HK-2 (cell line): ENCODE measurements around the gene SLC24A3.

Experiments
- DNase-seq: peaks from one replicate; pipeline ENCODE4 v3.0.0-alpha.2; 2018; ENCODE audit not compliant: unreplicated experiment

Gene SLC24A3

GRCh38 chr20:19594896-19595295 is 382.5 kb downstream of the SLC24A3 start:
- DNase-seq: no peak

GRCh38 chr20:19598117-19598850 is 385.8 kb downstream of the SLC24A3 start:
- no peak for DNase-seq

- no peak for DNase-seq
Observed at GRCh38 chr20:19599200-19599599, 386.8 kb downstream of the SLC24A3 start.

GRCh38 chr20:19600042-19600441 is 387.6 kb downstream of the SLC24A3 start:
- no peak for DNase-seq

- no peak for DNase-seq
Observed at GRCh38 chr20:19601126-19601810, 388.8 kb downstream of the SLC24A3 start.

- no peak for DNase-seq
Observed at GRCh38 chr20:19602675-19603375, 390.4 kb downstream of the SLC24A3 start.

- DNase-seq: no peak
Observed at GRCh38 chr20:19603376-19603750, 390.9 kb downstream of the SLC24A3 start.

GRCh38 chr20:19605786-19606485 is 393.5 kb downstream of the SLC24A3 start:
- DNase-seq: no peak

- DNase-seq: no peak
Observed at GRCh38 chr20:19609642-19610223, 397.3 kb downstream of the SLC24A3 start.

- DNase-seq: no peak
Observed at GRCh38 chr20:19615629-19616028, 403.2 kb downstream of the SLC24A3 start.

GRCh38 chr20:19616081-19616480 is 403.6 kb downstream of the SLC24A3 start:
- DNase-seq: no peak

- no peak for DNase-seq
Observed at GRCh38 chr20:19616620-19617019, 404.2 kb downstream of the SLC24A3 start.

- DNase-seq: no peak
Observed at GRCh38 chr20:19617256-19617655, 404.8 kb downstream of the SLC24A3 start.

GRCh38 chr20:19618711-19619110 is 406.3 kb downstream of the SLC24A3 start:
- DNase-seq: no peak

GRCh38 chr20:19619904-19620430 is 407.5 kb downstream of the SLC24A3 start:
- no peak for DNase-seq

- no peak for DNase-seq
Observed at GRCh38 chr20:19620446-19620845, 408.0 kb downstream of the SLC24A3 start.

GRCh38 chr20:19621072-19621471 is 408.6 kb downstream of the SLC24A3 start:
- DNase-seq: no peak

GRCh38 chr20:19624221-19624965 is 412.0 kb downstream of the SLC24A3 start:
- no peak for DNase-seq

GRCh38 chr20:19625426-19625825 is 413.0 kb downstream of the SLC24A3 start:
- no peak for DNase-seq

- no peak for DNase-seq
Observed at GRCh38 chr20:19626896-19627295, 414.5 kb downstream of the SLC24A3 start.
